ENCODE data around the gene XAGE3.
"Not testable (repeated sequence)": the region's sequence is repeated elsewhere in the genome, so short reads cannot be mapped to it uniquely, and the experiment has no call there.

XAGE3 gene

GRCh38 chrX:52873825-52874224, 5.9 kb upstream of the XAGE3 start:
- H3K9me3 ChIP-seq (ENCODE audit: control insufficient read depth, insufficient read depth, low read length); H3K36me3 ChIP-seq (ENCODE audit: insufficient read depth, low read length); H3K4me1 ChIP-seq (ENCODE audit: insufficient read depth, low read length); H3K9ac ChIP-seq (ENCODE audit: low read depth, low read length): not testable (repeated sequence)

- Histone ChIP-seq H3K36me3 (ENCODE audit: insufficient read depth, low read length) (no peaks in the 10 kb centered on the region), H3K9me3 (ENCODE audit: control insufficient read depth, insufficient read depth, low read length) (no peaks in the 10 kb centered on the region), H3K9ac (ENCODE audit: low read depth, low read length) (no peak overlapping the region), H3K4me1 (ENCODE audit: insufficient read depth, low read length) (no peaks in the 10 kb centered on the region)
Measured at GRCh38 chrX:52870046-52870445, 2.2 kb upstream of the XAGE3 start.

- Histone ChIP-seq H3K9ac (ENCODE audit: low read depth, low read length) (no peak overlapping the region), H3K9me3 (ENCODE audit: control insufficient read depth, insufficient read depth, low read length) (no peaks in the 10 kb centered on the region), H3K36me3 (ENCODE audit: insufficient read depth, low read length) (no peaks in the 10 kb centered on the region), H3K4me1 (ENCODE audit: insufficient read depth, low read length) (no peaks in the 10 kb centered on the region)
Measured at GRCh38 chrX:52865343-52865998, 2.4 kb downstream of the XAGE3 start.

DNA sequence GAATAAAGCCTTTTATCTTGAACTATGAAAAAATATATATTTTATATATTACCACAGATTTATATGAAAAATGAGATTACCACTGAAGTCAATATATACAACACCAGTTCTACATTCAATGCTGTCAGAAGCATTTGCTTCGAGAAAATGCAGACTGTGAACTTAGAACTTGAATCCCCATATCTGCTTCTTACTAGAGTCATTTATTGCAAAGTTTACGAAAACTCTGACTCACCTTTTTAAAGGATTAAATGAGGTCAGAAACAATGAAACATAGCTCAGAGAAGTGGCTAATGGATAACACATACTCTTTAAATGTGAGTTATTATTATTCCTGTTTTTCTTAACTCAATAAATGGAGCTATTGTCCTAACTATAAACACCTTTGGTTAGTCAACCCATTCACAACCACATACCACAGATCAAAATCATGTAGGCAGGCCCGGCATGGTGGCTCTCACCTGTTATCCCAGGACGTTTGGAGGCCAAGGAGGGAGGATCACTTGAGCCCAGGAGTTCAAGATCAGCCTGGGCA, 10.8 kb downstream of the XAGE3 start:
- H3K9ac ChIP-seq (ENCODE audit: low read depth, low read length); H3K9me3 ChIP-seq (ENCODE audit: control insufficient read depth, insufficient read depth, low read length); H3K36me3 ChIP-seq (ENCODE audit: insufficient read depth, low read length); H3K4me1 ChIP-seq (ENCODE audit: insufficient read depth, low read length): not testable (repeated sequence)

- no peaks in the 10 kb centered on the region for H3K36me3 ChIP-seq (ENCODE audit: insufficient read depth, low read length)
- no peaks in the 10 kb centered on the region for H3K4me1 ChIP-seq (ENCODE audit: insufficient read depth, low read length)
- H3K9me3 ChIP-seq (ENCODE audit: control insufficient read depth, insufficient read depth, low read length), result no peaks in the 10 kb centered on the region; the same call in 1 of the 2 replicates
- H3K9ac ChIP-seq (ENCODE audit: low read depth, low read length), result no peak overlapping the region
Measured at GRCh38 chrX:52852110-52852860, 15.6 kb downstream of the XAGE3 start.

GRCh38 chrX:52843619-52844018, 24.3 kb downstream of the XAGE3 start:
- H3K9me3 ChIP-seq (ENCODE audit: control insufficient read depth, insufficient read depth, low read length); H3K36me3 ChIP-seq (ENCODE audit: insufficient read depth, low read length); H3K4me1 ChIP-seq (ENCODE audit: insufficient read depth, low read length); H3K9ac ChIP-seq (ENCODE audit: low read depth, low read length): not testable (repeated sequence)

GRCh38 chrX:52839137-52839536, 28.7 kb downstream of the XAGE3 start:
- no peak overlapping the region for H3K9ac ChIP-seq (ENCODE audit: low read depth, low read length)
- no peaks in the 10 kb centered on the region for H3K36me3 ChIP-seq (ENCODE audit: insufficient read depth, low read length)
- H3K4me1 ChIP-seq (ENCODE audit: insufficient read depth, low read length), result no peaks in the 10 kb centered on the region
- H3K9me3 ChIP-seq (ENCODE audit: control insufficient read depth, insufficient read depth, low read length), result no peaks in the 10 kb centered on the region

DNA sequence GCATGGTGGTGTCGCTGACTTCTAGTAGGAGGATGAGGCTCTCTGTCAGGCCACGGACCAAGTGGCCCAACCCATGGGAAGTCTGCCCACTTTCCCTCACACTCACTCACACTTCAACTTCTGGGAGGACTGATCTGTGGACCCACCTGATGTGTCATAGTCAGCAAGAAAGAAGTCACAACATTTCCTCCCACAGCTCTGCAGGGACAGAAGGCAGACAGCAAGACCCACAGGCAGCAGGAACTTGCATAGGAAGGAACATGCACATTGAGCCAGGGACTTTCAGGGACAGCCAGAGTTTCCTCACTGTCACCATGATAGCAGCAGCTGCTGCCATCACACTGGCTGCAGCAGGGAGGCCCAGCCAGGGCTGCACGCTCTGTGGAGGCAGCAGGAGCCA, 37.3 kb downstream of the XAGE3 start:
- Histone ChIP-seq H3K9ac (ENCODE audit: low read depth, low read length) (no peak overlapping the region), H3K9me3 (ENCODE audit: control insufficient read depth, insufficient read depth, low read length) (no peaks in the 10 kb centered on the region), H3K4me1 (ENCODE audit: insufficient read depth, low read length) (no peaks in the 10 kb centered on the region), H3K36me3 (ENCODE audit: insufficient read depth, low read length) (no peaks in the 10 kb centered on the region)

- H3K9ac ChIP-seq (ENCODE audit: low read depth, low read length), result no peak overlapping the region
- H3K4me1 ChIP-seq (ENCODE audit: insufficient read depth, low read length), result no peaks in the 10 kb centered on the region
- no peaks in the 10 kb centered on the region for H3K9me3 ChIP-seq (ENCODE audit: control insufficient read depth, insufficient read depth, low read length)
- no peaks in the 10 kb centered on the region for H3K36me3 ChIP-seq (ENCODE audit: insufficient read depth, low read length)
Measured at GRCh38 chrX:52824608-52825007, 43.3 kb downstream of the XAGE3 start.

GRCh38 chrX:52821079-52821760, 46.7 kb downstream of the XAGE3 start:
- no peaks in the 10 kb centered on the region for H3K4me1 ChIP-seq (ENCODE audit: insufficient read depth, low read length)
- no peak overlapping the region for H3K9ac ChIP-seq (ENCODE audit: low read depth, low read length)
- no peaks in the 10 kb centered on the region for H3K9me3 ChIP-seq (ENCODE audit: control insufficient read depth, insufficient read depth, low read length)
- H3K36me3 ChIP-seq (ENCODE audit: insufficient read depth, low read length), result no peaks in the 10 kb centered on the region

DNA sequence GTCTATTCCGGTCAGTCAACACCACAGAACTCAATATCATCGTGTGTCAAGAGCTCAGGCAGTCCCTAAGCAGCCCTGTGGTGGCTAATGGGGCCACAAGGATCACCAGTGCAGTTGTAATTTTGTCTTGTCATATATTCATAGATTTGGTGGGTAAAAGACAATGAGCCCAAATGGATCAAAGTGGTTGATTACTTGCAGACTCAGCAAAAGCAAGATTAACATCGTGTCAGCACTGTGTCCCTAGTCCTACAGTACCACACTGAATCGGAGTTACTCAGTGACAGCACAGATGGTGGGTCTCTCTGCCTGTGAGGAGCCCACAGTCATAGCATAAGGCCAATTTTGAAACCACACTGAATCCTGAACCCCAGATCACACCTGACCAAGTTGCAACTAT, 48.1 kb downstream of the XAGE3 start:
- no peaks in the 10 kb centered on the region for H3K36me3 ChIP-seq (ENCODE audit: insufficient read depth, low read length)
- H3K9me3 ChIP-seq (ENCODE audit: control insufficient read depth, insufficient read depth, low read length), result no peaks in the 10 kb centered on the region
- no peak overlapping the region for H3K9ac ChIP-seq (ENCODE audit: low read depth, low read length)
- H3K4me1 ChIP-seq (ENCODE audit: insufficient read depth, low read length), result no peaks in the 10 kb centered on the region
